HEK293T (cell line): Measurements from ENCODE around the gene LRRC75A.

Experiments used
- BHLHE40 ChIP-seq: fragments of 450-650 bp; IDR thresholded peaks from 2 replicates; pipeline ENCODE4 v1.6.1; 2016; ENCODE audit warnings: mild to moderate bottlenecking, moderate library complexity, borderline replicate concordance
- FOXA1 ChIP-seq: fragments of 450-650 bp; IDR thresholded peaks from 2 replicates; pipeline ENCODE4 v1.6.1; 2016; ENCODE audit warnings: mild to moderate bottlenecking
- FOXK2 ChIP-seq: fragments of 450-650 bp; IDR thresholded peaks from 2 replicates; pipeline ENCODE4 v1.6.1; 2016; ENCODE audit warnings: mild to moderate bottlenecking
- FOXM1 ChIP-seq: fragments of 450-650 bp; IDR thresholded peaks from 2 replicates; pipeline ENCODE4 v1.6.1; 2017; ENCODE audit warnings: mild to moderate bottlenecking, borderline replicate concordance
- HDGF ChIP-seq: fragments of 450-650 bp; IDR thresholded peaks from 2 replicates; pipeline ENCODE4 v1.6.1; 2017; ENCODE audit warnings: antibody characterized with exemption, borderline replicate concordance
- NFRKB ChIP-seq: fragments of 450-650 bp; IDR thresholded peaks from 2 replicates; pipeline ENCODE4 v1.6.1; 2016; ENCODE audit warnings: mild to moderate bottlenecking, moderate library complexity
- SP1 ChIP-seq: fragments of 450-650 bp; IDR thresholded peaks from 2 replicates; pipeline ENCODE4 v1.6.1; 2017
- TARDBP ChIP-seq: fragments of 450-650 bp; IDR thresholded peaks from 2 replicates; pipeline ENCODE4 v1.6.1; 2016
- ZNF384 ChIP-seq: fragments of 450-650 bp; IDR thresholded peaks from 2 replicates; pipeline ENCODE4 v1.6.1; 2016
- TF ChIP-seq, protein P1 (sequence below): fragments of 450-650 bp; IDR thresholded peaks from 2 replicates; pipeline ENCODE4 v1.6.1; 2016

DNA sequence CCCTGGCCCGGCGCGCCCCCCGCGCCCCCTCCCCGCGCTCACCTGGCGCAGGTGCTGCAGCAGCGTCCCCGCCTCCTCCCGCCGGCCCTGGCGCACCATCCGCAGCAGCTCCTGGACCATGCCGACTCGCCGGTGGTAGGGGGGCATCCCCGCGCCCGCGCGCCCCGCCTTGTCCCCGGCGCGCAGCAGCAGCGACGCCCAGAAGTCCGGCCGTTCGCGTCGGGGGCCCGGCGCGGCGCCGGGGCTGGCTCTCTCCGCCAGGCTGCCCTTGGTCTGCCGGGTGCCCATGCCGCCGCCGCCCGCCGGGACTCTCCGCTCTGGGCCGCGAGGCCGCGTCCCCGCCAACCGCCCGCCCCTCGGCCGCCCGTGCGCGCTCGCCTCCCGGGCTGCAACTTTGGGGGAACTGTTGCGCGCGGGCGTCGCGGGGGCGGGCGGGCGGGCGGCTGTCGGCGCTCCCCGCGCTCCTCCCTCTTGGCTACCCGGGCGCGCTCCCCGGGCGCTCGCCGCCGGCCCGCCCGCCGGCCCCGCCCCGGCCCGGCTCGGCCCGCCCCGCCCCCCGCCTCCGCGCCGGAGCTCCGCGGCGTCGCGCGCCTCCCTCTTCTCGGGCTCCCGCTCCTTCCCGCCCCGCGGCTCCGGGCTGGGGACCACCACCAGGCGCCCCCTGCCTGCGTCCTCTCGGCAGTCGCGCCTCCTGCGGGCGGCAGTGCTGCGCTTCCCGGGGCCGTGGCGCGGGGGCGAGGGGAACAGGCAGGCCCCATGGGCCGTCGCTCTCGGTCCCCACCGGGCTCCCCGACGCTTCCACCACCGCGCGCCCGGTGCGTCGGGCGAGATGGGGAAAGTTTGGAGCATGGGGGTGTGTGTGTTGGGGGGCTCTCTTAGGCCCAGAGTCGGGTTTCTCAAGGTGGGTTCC lies at the start of gene LRRC75A:
- TF ChIP-seq FOXA1 (no peak), SP1 (no peak), FOXK2 (no peak), BHLHE40 (no peak), FOXM1 (no peak), ZNF384 (no peak), TARDBP (no peak), NFRKB (no peak), HDGF (no peak)
- TF ChIP-seq, protein P1, sequence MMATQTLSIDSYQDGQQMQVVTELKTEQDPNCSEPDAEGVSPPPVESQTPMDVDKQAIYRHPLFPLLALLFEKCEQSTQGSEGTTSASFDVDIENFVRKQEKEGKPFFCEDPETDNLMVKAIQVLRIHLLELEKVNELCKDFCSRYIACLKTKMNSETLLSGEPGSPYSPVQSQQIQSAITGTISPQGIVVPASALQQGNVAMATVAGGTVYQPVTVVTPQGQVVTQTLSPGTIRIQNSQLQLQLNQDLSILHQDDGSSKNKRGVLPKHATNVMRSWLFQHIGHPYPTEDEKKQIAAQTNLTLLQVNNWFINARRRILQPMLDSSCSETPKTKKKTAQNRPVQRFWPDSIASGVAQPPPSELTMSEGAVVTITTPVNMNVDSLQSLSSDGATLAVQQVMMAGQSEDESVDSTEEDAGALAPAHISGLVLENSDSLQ, result no peak
